Measurements from ENCODE around the gene KCNAB2.

GRCh38 chr1:6149597-6149996 is 103.9 kb downstream of the KCNAB2 start:
- no peak for TF ChIP-seq CTCF (IDR thresholded peaks at IDR 0.05)
- no peak for TF ChIP-seq POLR2A (IDR thresholded peaks at IDR 0.05)
